HepG2 (cell line): Measurements from ENCODE around the gene OLFM2. TPM values are rescaled to one million over a fixed set of nuclear protein-coding genes. Genes with fewer than 3 reads are reported as not detected.

Experiments used
- EED ChIP-seq: sonication (generic); formaldehyde crosslinking; IDR thresholded peaks from 2 replicates; pipeline ENCODE4 v1.5.0; 2020; ENCODE audit warnings: mild to moderate bottlenecking, missing genetic modification reagents
- ELF3 ChIP-seq: IDR thresholded peaks from 2 replicates; pipeline ENCODE4 v1.6.1; 2016; ENCODE audit warnings: missing genetic modification reagents, missing compliant biosample characterization
- HOXA3 ChIP-seq: sonication (generic); formaldehyde crosslinking; IDR thresholded peaks from 2 replicates; pipeline ENCODE4 v1.5.0; 2020; ENCODE audit warnings: missing genetic modification reagents
- IRX3 ChIP-seq: sonication (generic); formaldehyde crosslinking; IDR thresholded peaks from 2 replicates; pipeline ENCODE4 v1.8.1; 2023; ENCODE audit warnings: mild to moderate bottlenecking, low read depth, missing genetic modification reagents, borderline replicate concordance
- NFATC3 ChIP-seq: sonication (generic); formaldehyde crosslinking; IDR thresholded peaks from 2 replicates; pipeline ENCODE4 v1.5.1; 2020; ENCODE audit warnings: mild to moderate bottlenecking, missing genetic modification reagents
- PAWR ChIP-seq: sonication (generic); formaldehyde crosslinking; IDR thresholded peaks from 2 replicates; pipeline ENCODE4 v1.4.0; 2020; ENCODE audit warnings: missing genetic modification reagents, mild to moderate bottlenecking, borderline replicate concordance
- U2AF2 ChIP-seq: fragments of 200-400 bp; formaldehyde crosslinking; IDR thresholded peaks from 2 replicates; pipeline ENCODE4 v1.6.1; 2017; ENCODE audit warnings: low read depth, mild to moderate bottlenecking, low read length
- YEATS4 ChIP-seq: sonication (generic); formaldehyde crosslinking; IDR thresholded peaks from 2 replicates; pipeline ENCODE4 v1.4.0; 2020; ENCODE audit warnings: missing genetic modification reagents, borderline replicate concordance
- ZMYM4 ChIP-seq: sonication (generic); formaldehyde crosslinking; IDR thresholded peaks from 2 replicates; pipeline ENCODE4 v1.8.1; 2023; ENCODE audit warnings: mild to moderate bottlenecking, missing genetic modification reagents
- ZNF777 ChIP-seq: sonication (generic); formaldehyde crosslinking; IDR thresholded peaks from 2 replicates; pipeline ENCODE4 v1.4.0; 2020; ENCODE audit warnings: missing genetic modification reagents
- polyA plus RNA-seq, 8 experiments: library from polyadenylated mRNA; depleted of rRNA in 3 of 8; stranded (reverse) in 7 of 8; unstranded in 1 of 8; fragments of >200 nt; fragmentation: Illumina TruSeq in 4 of 8; extraction: Trizol in 4 of 8; gene quantifications; 2 replicates each; pipeline versions ENCODE4 v1.2.1 to v1.2.3, GENCODE V29; 2011 to 2016; ENCODE audit warnings: low read depth in 4 of 8, missing spikeins in 1 of 8, mixed read lengths in 1 of 8; ENCODE audit not compliant: insufficient read depth in 1 of 8
- total RNA-seq, 5 experiments: library from RNA; depleted of rRNA; stranded (reverse); fragments of >200 nt; fragmentation: Illumina TruSeq; extraction: Trizol; gene quantifications; 2 replicates each; pipeline ENCODE4 v1.2.3, GENCODE V29; 2016; ENCODE audit warnings: low read depth in 1 of 5
- TF ChIP-seq, protein P1 (sequence below): sonication (generic); formaldehyde crosslinking; IDR thresholded peaks from 2 replicates; pipeline ENCODE4 v1.4.0; 2020; ENCODE audit warnings: missing genetic modification reagents, mild to moderate bottlenecking, borderline replicate concordance
- TF ChIP-seq, protein P2 (sequence below): sonication (generic); formaldehyde crosslinking; IDR thresholded peaks from 2 replicates; pipeline ENCODE4 v1.4.0; 2020; ENCODE audit warnings: missing genetic modification reagents
- TF ChIP-seq, protein P3 (sequence below): IDR thresholded peaks from 2 replicates; pipeline ENCODE4 v1.6.1; 2016; ENCODE audit warnings: missing compliant biosample characterization, missing genetic modification reagents, borderline replicate concordance
- TF ChIP-seq, protein P4 (sequence below): sonication (generic); formaldehyde crosslinking; IDR thresholded peaks from 2 replicates; pipeline ENCODE4 v1.4.0; 2020; ENCODE audit warnings: missing genetic modification reagents, borderline replicate concordance
- TF ChIP-seq, protein P5 (sequence below): sonication (generic); formaldehyde crosslinking; IDR thresholded peaks from 2 replicates; pipeline ENCODE4 v1.8.1; 2023; ENCODE audit warnings: mild to moderate bottlenecking, missing genetic modification reagents

OLFM2 gene
- total and polyA plus RNA-seq, 2 of the 13 experiments (the other 11 are each of a cell fraction or from before 2014, with no cell fraction given): 0.20 to 0.51 TPM

DNA sequence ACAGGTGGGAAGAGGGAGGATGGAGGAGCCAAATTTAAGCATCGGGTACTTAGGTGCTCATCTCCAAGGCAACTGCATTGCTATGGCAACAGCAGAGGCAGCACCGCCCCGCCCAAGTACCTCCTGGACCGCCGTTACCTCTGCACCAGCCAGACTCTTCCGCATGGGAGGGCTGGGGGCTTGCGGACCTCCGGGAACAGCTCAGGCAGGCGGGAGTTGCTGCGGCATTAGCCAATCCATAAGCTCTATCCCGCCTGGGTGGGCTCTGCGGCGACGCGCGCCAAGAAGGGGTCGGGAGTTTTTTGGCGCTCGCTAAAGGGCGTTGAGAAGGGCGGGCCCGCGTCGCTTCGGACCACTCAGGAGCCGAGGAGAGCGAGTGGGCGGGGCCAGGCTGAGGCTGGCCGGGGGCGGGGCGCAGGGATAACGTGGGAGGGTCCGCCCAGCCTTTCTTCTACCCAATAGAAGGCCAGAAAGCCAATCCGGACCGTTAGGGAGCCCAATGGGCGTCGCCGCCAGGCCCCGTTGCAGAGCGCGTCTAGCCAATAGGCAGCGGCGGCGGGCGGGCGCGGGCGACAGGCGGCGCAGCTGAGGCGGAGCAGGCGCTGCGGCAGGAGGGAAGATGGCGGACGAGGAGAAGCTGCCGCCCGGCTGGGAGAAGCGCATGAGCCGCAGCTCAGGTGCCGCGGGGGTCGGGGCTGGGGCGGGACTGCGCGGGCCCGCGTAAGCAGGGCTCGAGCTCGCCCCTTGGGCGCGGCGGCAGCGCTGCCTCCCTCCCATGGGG, 101.4 kb downstream of the OLFM2 start, which contains the start of gene PIN1 (continued):
- TF ChIP-seq, protein P1, sequence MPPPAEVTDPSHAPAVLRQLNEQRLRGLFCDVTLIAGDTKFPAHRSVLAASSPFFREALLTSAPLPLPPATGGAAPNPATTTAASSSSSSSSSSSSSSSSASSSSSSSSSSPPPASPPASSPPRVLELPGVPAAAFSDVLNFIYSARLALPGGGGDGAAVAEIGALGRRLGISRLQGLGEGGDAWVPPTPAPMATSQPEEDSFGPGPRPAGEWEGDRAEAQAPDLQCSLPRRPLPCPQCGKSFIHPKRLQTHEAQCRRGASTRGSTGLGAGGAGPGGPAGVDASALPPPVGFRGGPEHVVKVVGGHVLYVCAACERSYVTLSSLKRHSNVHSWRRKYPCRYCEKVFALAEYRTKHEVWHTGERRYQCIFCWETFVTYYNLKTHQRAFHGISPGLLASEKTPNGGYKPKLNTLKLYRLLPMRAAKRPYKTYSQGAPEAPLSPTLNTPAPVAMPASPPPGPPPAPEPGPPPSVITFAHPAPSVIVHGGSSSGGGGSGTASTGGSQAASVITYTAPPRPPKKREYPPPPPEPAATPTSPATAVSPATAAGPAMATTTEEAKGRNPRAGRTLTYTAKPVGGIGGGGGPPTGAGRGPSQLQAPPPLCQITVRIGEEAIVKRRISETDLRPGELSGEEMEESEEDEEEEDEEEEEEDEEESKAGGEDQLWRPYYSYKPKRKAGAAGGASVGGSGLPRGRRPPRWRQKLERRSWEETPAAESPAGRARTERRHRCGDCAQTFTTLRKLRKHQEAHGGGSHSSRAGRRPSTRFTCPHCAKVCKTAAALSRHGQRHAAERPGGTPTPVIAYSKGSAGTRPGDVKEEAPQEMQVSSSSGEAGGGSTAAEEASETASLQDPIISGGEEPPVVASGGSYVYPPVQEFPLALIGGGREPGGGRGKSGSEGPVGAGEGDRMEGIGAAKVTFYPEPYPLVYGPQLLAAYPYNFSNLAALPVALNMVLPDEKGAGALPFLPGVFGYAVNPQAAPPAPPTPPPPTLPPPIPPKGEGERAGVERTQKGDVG (CRISPR knock-in tag): no peak
- TF ChIP-seq, protein P2, sequence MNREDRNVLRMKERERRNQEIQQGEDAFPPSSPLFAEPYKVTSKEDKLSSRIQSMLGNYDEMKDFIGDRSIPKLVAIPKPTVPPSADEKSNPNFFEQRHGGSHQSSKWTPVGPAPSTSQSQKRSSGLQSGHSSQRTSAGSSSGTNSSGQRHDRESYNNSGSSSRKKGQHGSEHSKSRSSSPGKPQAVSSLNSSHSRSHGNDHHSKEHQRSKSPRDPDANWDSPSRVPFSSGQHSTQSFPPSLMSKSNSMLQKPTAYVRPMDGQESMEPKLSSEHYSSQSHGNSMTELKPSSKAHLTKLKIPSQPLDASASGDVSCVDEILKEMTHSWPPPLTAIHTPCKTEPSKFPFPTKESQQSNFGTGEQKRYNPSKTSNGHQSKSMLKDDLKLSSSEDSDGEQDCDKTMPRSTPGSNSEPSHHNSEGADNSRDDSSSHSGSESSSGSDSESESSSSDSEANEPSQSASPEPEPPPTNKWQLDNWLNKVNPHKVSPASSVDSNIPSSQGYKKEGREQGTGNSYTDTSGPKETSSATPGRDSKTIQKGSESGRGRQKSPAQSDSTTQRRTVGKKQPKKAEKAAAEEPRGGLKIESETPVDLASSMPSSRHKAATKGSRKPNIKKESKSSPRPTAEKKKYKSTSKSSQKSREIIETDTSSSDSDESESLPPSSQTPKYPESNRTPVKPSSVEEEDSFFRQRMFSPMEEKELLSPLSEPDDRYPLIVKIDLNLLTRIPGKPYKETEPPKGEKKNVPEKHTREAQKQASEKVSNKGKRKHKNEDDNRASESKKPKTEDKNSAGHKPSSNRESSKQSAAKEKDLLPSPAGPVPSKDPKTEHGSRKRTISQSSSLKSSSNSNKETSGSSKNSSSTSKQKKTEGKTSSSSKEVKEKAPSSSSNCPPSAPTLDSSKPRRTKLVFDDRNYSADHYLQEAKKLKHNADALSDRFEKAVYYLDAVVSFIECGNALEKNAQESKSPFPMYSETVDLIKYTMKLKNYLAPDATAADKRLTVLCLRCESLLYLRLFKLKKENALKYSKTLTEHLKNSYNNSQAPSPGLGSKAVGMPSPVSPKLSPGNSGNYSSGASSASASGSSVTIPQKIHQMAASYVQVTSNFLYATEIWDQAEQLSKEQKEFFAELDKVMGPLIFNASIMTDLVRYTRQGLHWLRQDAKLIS: no peak
- TF ChIP-seq, protein P3, sequence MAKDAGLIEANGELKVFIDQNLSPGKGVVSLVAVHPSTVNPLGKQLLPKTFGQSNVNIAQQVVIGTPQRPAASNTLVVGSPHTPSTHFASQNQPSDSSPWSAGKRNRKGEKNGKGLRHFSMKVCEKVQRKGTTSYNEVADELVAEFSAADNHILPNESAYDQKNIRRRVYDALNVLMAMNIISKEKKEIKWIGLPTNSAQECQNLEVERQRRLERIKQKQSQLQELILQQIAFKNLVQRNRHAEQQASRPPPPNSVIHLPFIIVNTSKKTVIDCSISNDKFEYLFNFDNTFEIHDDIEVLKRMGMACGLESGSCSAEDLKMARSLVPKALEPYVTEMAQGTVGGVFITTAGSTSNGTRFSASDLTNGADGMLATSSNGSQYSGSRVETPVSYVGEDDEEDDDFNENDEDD (CRISPR knock-in tag): peak; percentile 51; the same call in 1 of the 2 replicates
- TF ChIP-seq IRX3 (CRISPR knock-in tag): no peak
- no peak for TF ChIP-seq EED (CRISPR knock-in tag)
- TF ChIP-seq U2AF2: peak; percentile 97
- TF ChIP-seq ZMYM4: peak; percentile 85
- no peak for TF ChIP-seq PAWR
- TF ChIP-seq NFATC3 (CRISPR knock-in tag): no peak
- peak; percentile 76 for TF ChIP-seq HOXA3 (CRISPR knock-in tag)
- TF ChIP-seq, protein P4, sequence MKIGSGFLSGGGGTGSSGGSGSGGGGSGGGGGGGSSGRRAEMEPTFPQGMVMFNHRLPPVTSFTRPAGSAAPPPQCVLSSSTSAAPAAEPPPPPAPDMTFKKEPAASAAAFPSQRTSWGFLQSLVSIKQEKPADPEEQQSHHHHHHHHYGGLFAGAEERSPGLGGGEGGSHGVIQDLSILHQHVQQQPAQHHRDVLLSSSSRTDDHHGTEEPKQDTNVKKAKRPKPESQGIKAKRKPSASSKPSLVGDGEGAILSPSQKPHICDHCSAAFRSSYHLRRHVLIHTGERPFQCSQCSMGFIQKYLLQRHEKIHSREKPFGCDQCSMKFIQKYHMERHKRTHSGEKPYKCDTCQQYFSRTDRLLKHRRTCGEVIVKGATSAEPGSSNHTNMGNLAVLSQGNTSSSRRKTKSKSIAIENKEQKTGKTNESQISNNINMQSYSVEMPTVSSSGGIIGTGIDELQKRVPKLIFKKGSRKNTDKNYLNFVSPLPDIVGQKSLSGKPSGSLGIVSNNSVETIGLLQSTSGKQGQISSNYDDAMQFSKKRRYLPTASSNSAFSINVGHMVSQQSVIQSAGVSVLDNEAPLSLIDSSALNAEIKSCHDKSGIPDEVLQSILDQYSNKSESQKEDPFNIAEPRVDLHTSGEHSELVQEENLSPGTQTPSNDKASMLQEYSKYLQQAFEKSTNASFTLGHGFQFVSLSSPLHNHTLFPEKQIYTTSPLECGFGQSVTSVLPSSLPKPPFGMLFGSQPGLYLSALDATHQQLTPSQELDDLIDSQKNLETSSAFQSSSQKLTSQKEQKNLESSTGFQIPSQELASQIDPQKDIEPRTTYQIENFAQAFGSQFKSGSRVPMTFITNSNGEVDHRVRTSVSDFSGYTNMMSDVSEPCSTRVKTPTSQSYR: no peak
- TF ChIP-seq, protein P5, sequence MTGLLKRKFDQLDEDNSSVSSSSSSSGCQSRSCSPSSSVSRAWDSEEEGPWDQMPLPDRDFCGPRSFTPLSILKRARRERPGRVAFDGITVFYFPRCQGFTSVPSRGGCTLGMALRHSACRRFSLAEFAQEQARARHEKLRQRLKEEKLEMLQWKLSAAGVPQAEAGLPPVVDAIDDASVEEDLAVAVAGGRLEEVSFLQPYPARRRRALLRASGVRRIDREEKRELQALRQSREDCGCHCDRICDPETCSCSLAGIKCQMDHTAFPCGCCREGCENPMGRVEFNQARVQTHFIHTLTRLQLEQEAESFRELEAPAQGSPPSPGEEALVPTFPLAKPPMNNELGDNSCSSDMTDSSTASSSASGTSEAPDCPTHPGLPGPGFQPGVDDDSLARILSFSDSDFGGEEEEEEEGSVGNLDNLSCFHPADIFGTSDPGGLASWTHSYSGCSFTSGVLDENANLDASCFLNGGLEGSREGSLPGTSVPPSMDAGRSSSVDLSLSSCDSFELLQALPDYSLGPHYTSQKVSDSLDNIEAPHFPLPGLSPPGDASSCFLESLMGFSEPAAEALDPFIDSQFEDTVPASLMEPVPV: no peak
- peak; percentile 14; the same call in 1 of the 2 replicates for TF ChIP-seq ELF3 (CRISPR knock-in tag)
- TF ChIP-seq ZNF777 (CRISPR knock-in tag): no peak
- TF ChIP-seq YEATS4 (CRISPR knock-in tag): no peak
